Upper lobe of left lung (tissue), 4 donors: ENCODE measurements around the gene FAT1.

Experiments
- CTCF ChIP-seq, 6 experiments: fragments of 450-650 bp in 4 of 6; fragments of 200-600 bp in 2 of 6; sonication (generic) in 2 of 6; IDR thresholded peaks; one replicate each; pipeline ENCODE4 v1.5.1; 2016 to 2019; ENCODE audit warnings: antibody characterized with exemption in 6 of 6
- EP300 ChIP-seq, 4 donors: sonication (generic); formaldehyde crosslinking; IDR thresholded peaks; one replicate each; pipeline ENCODE4 v1.5.1; 2017; ENCODE audit warnings: antibody characterized with exemption in 4 of 4, control low read depth in 2 of 4
- POLR2A ChIP-seq, 4 donors: fragments of 450-650 bp; IDR thresholded peaks; one replicate each; pipeline ENCODE4 v1.5.1; 2016 to 2017; ENCODE audit warnings: antibody characterized with exemption in 4 of 4, mild to moderate bottlenecking in 2 of 4
- POLR2AphosphoS5 ChIP-seq, 2 donors: sonication (generic); formaldehyde crosslinking; IDR thresholded peaks; one replicate each; pipeline ENCODE4 v1.5.1; 2017; ENCODE audit warnings: antibody characterized with exemption in 2 of 2

- TF ChIP-seq POLR2AphosphoS5 (IDR thresholded peaks at IDR 0.05) (no peak), CTCF (IDR thresholded peaks at IDR 0.05) (no peak), EP300 (IDR thresholded peaks at IDR 0.05) (no peak), POLR2A (IDR thresholded peaks at IDR 0.05) (no peak)
Observed at GRCh38 chr4:186762361-186762760, 38.7 kb upstream of the FAT1 start.
